Measurements from ENCODE around the gene SRC.

Gene SRC

GRCh38 chr20:37386505-37387251, 40.7 kb downstream of the SRC start:
- Histone ChIP-seq H3K36me3 (replicated peaks) (peaks cover 6% of the 10 kb centered on the region), H3K4me3 (ENCODE audit: low read depth, low read length) (no peak overlapping the region), H3K27me3 (replicated peaks) (no peaks in the 10 kb centered on the region), H3K27ac (no peak overlapping the region)
- no peak for TF ChIP-seq CTCF (IDR thresholded peaks at IDR 0.05; ENCODE audit: low read depth, low read length, missing control alignments)
- DNase-seq = no peak
- in situ Hi-C loops (cut with HindIII; ENCODE audit: low pct_ligation_motif_present, low sequenced_read_pairs) = no loop called here

GRCh38 chr20:37387519-37388269, 41.8 kb downstream of the SRC start:
- H3K36me3 ChIP-seq (replicated peaks) = peaks cover 6% of the 10 kb centered on the region
- in situ Hi-C loops (cut with HindIII; ENCODE audit: low pct_ligation_motif_present, low sequenced_read_pairs) = no loop called here
- no peaks in the 10 kb centered on the region for H3K27me3 ChIP-seq (replicated peaks)
- no peak overlapping the region for H3K27ac ChIP-seq
- H3K4me3 ChIP-seq (ENCODE audit: low read depth, low read length) = no peak overlapping the region
- no peak for TF ChIP-seq CTCF (IDR thresholded peaks at IDR 0.05; ENCODE audit: low read depth, low read length, missing control alignments)
- no peak for DNase-seq

GRCh38 chr20:37388831-37389230, 42.9 kb downstream of the SRC start:
- H3K4me3 ChIP-seq (ENCODE audit: low read depth, low read length) = no peak overlapping the region
- no peak overlapping the region for H3K27ac ChIP-seq
- H3K27me3 ChIP-seq (replicated peaks) = no peaks in the 10 kb centered on the region
- H3K36me3 ChIP-seq (replicated peaks) = peaks cover 6% of the 10 kb centered on the region
- TF ChIP-seq CTCF (IDR thresholded peaks at IDR 0.05; ENCODE audit: low read depth, low read length, missing control alignments) = no peak
- in situ Hi-C loops (cut with HindIII; ENCODE audit: low pct_ligation_motif_present, low sequenced_read_pairs) = no loop called here
- no peak for DNase-seq

DNA sequence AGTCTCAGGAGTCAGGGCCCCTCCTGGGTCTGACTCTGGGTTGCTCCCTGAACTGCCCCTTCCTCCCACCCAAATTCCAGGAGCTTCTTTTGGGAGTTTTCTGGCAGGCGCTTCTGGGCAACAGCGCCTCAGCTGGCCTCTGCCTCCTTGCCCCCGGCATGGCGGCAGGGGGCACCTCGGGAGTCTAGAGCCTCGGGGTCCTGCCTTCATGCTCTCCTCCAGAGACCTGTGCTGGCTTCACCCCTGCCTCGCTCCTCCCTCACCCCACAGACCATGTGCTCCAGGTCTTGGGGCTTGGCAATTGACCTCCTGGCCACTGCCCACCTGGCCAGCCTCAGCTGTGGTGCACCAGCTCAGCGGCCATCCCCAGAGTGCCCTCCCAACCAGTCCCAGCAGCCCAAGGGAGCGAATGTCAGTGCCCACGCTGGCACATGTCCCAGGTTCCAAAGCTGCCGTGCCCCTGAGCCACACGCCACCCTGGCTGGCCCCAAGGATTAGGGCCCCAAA, 43.4 kb downstream of the SRC start:
- TF ChIP-seq CTCF (IDR thresholded peaks at IDR 0.05; ENCODE audit: low read depth, low read length, missing control alignments) = no peak
- H3K4me3 ChIP-seq (ENCODE audit: low read depth, low read length) = no peak overlapping the region
- in situ Hi-C loops (cut with HindIII; ENCODE audit: low pct_ligation_motif_present, low sequenced_read_pairs) = no loop called here
- H3K27me3 ChIP-seq (replicated peaks) = no peaks in the 10 kb centered on the region
- no peak for DNase-seq
- peaks cover 6% of the 10 kb centered on the region for H3K36me3 ChIP-seq (replicated peaks)
- H3K27ac ChIP-seq = no peak overlapping the region

DNA sequence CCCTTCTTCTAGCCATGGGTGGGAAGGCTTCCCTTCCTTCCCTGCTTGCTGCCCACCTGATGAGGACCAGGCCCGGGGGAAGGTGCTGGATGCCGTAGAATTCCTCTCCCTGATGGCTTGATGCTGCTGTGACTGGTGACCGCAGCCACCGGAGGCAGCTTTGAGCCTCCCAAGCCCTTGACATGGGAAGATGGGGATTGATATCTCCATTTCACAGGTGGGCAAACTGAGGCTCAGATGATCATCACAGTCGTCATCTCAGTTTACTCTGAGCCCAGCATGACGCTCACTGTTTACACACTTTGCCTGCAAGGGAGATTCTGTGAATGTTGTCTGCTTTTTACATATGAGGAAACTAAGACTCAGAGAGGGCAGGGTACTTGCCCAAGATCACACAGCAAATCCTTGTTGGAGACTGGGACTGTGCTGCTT, 43.9 kb downstream of the SRC start:
- no peak overlapping the region for H3K27ac ChIP-seq
- in situ Hi-C loops (cut with HindIII; ENCODE audit: low pct_ligation_motif_present, low sequenced_read_pairs) = no loop called here
- no peak overlapping the region for H3K4me3 ChIP-seq (ENCODE audit: low read depth, low read length)
- H3K27me3 ChIP-seq (replicated peaks) = no peaks in the 10 kb centered on the region
- DNase-seq = no peak
- H3K36me3 ChIP-seq (replicated peaks) = peaks cover 4% of the 10 kb centered on the region
- peak; percentile 27 for TF ChIP-seq CTCF (IDR thresholded peaks at IDR 0.05; ENCODE audit: low read depth, low read length, missing control alignments)

Data from brain microvascular endothelial cell (primary cell).